ENCODE results near the gene WWOX. TPM values are rescaled to one million over a fixed set of nuclear protein-coding genes. Genes with fewer than 3 reads are reported as not detected.

WWOX gene
- total and polyA plus RNA-seq, 4 donors, result 5.4 to 61.5 (median 18.4) TPM

- WGBS, 2 donors, result 96 to 97% methylated on average over 4 of the region's 4 CpGs
- Histone ChIP-seq H3K9ac (ENCODE audit: insufficient read depth in 1 of 2, low read length in 2 of 2) (no peak overlapping the region), H3K36me3 (ENCODE audit: control insufficient read depth in 4 of 4, insufficient read depth in 4 of 4, low read length in 4 of 4) (peaks cover 0 to 2% (median under 1%) of the 10 kb centered on the region in 4 donors), H3K9me3 (ENCODE audit: control insufficient read depth in 4 of 4, insufficient read depth in 3 of 4, low read length in 3 of 4) (peaks cover 0 to 2% (median 0%) of the 10 kb centered on the region in 4 donors), H3K27me3 (ENCODE audit: control insufficient read depth in 3 of 3, insufficient read depth in 3 of 3, low read length in 2 of 3) (no peaks in the 10 kb centered on the region), H3K27ac (ENCODE audit: low read depth in 1 of 2, low read length in 1 of 2) (no peak overlapping the region), H3K4me1 (ENCODE audit: control insufficient read depth in 5 of 5, insufficient read depth in 5 of 5, low read length in 5 of 5) (peaks cover 3 to 14% (median 6%) of the 10 kb centered on the region in 5 donors), H3K4me3 (no peak overlapping the region)
- ATAC-seq (ENCODE audit: insufficient read depth, low FRiP score) (no peak), DNase-seq (no peak)
- TF ChIP-seq CTCF (IDR thresholded peaks at IDR 0.05; ENCODE audit: control extremely low read depth, extremely low read depth), result no peak
These were observed 1.9 kb upstream of the WWOX start for GRCh38 chr16:78097548-78097947.

GRCh38 chr16:78098087-78098486, 1.4 kb upstream of the WWOX start:
- ATAC-seq (ENCODE audit: insufficient read depth, low FRiP score), result no peak
- Histone ChIP-seq H3K4me1 (ENCODE audit: control insufficient read depth in 5 of 5, insufficient read depth in 5 of 5, low read length in 5 of 5) (peaks cover 3 to 14% (median 6%) of the 10 kb centered on the region in 5 donors), H3K27ac (ENCODE audit: low read depth in 1 of 2, low read length in 1 of 2) (no peak overlapping the region), H3K36me3 (ENCODE audit: control insufficient read depth in 4 of 4, insufficient read depth in 4 of 4, low read length in 4 of 4) (peaks cover 0 to 2% (median under 1%) of the 10 kb centered on the region in 4 donors), H3K9ac (ENCODE audit: insufficient read depth in 1 of 2, low read length in 2 of 2) (no peak overlapping the region), H3K4me3 (no peak overlapping the region), H3K27me3 (ENCODE audit: control insufficient read depth in 3 of 3, insufficient read depth in 3 of 3, low read length in 2 of 3) (no peaks in the 10 kb centered on the region), H3K9me3 (ENCODE audit: control insufficient read depth in 4 of 4, insufficient read depth in 3 of 4, low read length in 3 of 4) (no peaks in the 10 kb centered on the region)
- TF ChIP-seq CTCF (IDR thresholded peaks at IDR 0.05; ENCODE audit: control extremely low read depth, extremely low read depth), result no peak
- no peak for DNase-seq
- WGBS, 2 donors, result 65 to 85% methylated on average over 4 of the region's 4 CpGs

- Histone ChIP-seq H3K9me3 (ENCODE audit: control insufficient read depth in 4 of 4, insufficient read depth in 3 of 4, low read length in 3 of 4) (no peaks in the 10 kb centered on the region), H3K4me1 (ENCODE audit: control insufficient read depth in 5 of 5, insufficient read depth in 5 of 5, low read length in 5 of 5) (peaks cover 3 to 14% (median 6%) of the 10 kb centered on the region in 5 donors), H3K4me3 (peak overlapping the region; percentile 80), H3K27ac (ENCODE audit: low read depth in 1 of 2, low read length in 1 of 2) (peak overlapping the region in 1 of 2 donors; percentile 95), H3K27me3 (ENCODE audit: control insufficient read depth in 3 of 3, insufficient read depth in 3 of 3, low read length in 2 of 3) (no peaks in the 10 kb centered on the region), H3K36me3 (ENCODE audit: control insufficient read depth in 4 of 4, insufficient read depth in 4 of 4, low read length in 4 of 4) (peaks cover 0 to 2% (median under 1%) of the 10 kb centered on the region in 4 donors), H3K9ac (ENCODE audit: insufficient read depth in 1 of 2, low read length in 2 of 2) (peak overlapping the region in 1 of 2 donors; percentile 65)
- ATAC-seq (ENCODE audit: insufficient read depth, low FRiP score) (no peak), DNase-seq (peak in 1 of 3 donors; percentile 27)
- 61 to 67% methylated on average over 12 of the region's 12 CpGs for WGBS, 2 donors
- no peak for TF ChIP-seq CTCF (IDR thresholded peaks at IDR 0.05; ENCODE audit: control extremely low read depth, extremely low read depth)
These were observed 721 bp upstream of the WWOX start for GRCh38 chr16:78098595-78099270.
